ENCODE results near the gene SKIDA1.

SKIDA1 gene

DNA sequence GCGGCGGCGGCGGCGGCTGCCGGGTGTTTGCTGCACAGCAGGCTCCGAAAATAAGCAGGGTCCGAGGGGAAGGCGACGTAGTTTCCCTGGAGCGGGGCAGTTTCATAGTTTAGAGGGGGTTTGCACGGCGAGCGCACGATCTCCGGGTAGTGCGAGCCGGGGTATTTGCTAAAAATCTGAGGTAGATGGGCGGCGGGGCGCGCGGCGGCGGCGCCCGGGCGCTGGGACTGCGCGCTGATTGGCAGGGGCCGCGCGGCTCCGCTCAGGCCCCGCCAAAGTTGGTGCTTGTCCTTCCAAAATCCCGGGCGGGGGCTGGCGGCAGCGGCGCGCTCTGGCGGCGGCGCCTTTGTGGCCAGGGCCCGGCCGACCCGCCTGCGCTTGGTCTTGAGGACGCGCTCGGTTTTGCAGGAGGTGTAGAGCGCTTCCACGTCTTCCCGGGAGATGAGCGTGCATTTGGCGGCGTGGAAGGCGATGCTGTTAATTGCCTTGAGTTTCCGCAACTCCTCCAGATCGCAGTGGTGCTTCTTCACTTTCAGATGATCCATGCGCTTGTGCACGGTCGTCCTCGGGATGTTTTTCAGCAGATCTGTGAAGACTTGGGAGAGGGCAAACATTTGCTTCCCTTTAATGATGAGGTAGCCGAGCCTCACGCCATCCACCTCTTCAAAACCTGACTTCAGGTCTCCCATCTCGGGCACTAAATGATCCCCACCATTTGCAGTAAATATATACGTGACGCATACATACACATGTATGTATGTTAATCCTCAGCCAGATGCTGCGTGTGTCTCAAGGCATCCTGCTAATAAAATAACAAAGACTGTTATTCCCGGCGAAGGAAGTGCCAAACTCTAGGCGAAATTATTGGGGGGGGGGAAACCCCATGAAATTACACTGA, 8.1 kb downstream of the SKIDA1 start:
- DNase-seq (ENCODE audit: low read depth) = no peak

DNA sequence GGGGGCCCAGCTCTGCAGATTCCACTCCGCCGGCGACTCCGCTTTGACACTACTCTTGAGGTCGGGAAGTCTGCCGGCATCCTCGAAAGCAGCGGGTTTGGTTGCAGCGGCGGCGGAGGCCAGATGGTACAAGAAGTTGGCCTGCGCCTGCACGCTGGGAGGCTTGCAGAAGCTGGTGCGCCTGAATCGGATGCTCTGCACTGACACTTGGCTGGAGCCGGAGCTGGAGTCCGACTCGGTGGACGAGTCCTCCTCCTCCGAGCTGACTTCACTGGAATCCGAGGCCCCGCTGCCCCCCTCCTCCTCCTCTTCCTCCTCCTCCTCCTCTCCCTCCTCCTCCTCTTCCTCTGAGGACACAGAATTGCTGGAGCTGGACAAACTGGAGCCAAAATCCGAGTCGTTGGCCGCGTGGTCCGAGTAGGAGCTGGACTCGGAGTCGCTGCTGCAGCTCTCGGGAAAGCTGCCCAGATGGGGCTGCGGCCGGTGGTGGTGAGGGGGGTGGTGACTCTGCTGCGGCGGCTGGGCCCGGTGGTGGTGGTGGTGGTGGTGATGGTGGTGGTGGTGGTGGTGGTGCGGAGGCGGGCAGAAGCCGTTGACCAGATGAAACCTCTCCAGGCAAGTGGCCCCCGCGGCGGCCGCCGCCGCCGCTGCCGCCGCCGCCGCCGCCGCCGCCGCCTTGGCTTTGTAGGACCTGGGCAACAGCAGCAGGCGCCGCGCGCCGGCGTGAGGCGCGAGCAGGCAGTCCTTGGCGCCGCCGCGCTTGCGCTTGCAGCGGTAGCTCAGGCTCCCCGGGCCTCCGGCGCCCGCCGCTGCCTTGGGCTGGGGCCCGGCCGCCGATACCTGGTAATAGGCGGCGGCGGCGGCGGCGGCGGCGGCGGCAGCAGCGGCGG, 9.0 kb downstream of the SKIDA1 start:
- DNase-seq (ENCODE audit: low read depth) = peak; percentile 45

DNA sequence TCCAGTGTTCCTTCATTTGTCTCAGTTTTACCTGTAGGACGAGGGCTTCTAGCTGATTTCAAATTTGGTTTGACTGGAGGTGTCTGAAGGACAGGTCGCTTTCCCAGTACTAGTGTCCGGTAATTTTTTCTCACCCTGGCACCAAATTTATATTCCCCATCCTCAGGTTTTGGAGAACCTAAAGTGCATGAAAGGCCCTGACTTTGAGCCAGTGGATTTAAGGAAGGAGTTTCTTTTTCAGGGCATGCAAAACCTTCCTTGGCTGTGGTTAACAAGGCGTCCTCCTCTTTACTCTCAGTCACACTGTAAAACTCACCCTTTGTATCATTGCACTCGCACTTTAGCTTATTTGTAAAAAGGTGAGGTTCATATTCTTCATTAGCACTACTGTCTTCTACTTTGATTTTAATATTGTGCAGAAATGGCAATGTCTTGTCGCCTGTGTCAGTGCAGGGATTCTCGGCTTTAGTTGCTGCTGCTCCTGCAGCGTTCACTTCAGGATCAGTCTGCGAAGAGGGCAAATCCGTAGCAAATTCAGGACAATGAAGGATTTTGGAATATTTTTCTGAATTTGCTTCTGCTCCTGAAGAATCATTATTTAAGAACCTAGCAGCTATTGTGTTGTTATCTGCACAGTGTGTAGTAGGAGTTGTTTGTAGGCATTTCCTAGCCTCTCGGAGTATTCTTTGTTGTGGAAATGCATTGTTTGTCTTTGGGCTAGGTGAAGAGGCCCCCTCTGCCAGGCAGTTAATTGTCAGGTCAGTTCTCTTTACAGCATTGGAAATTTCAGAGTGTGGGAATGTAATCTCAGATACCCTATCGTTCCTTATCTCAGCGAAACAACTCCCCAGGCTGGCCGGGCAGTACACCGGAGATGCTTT, 9.9 kb downstream of the SKIDA1 start:
- no peak for DNase-seq (ENCODE audit: low read depth)

DNA sequence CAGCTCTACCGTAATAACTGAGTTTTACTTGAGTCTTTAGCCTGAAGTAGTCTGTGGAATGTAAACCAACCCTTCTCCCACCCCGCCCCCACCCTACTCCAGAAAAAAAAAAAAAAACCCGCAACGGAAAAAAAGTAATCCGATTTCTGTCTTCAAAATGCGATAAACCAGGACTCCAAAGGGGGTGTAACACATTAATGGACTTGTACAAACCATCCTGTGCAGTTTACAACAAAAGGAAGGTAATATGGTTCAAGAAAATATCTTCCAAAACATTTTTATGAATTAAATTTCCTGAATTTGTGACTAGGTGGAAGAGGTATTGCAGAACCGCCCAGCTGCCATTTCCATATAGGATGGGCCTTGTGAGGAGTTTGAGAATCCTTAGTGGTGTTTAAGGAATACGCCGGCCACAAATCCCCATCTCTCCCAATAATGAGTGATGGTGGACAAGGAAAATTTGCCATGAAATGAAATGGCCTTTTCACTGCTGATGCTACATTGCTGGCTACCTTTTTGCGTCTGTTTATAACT, 10.6 kb downstream of the SKIDA1 start:
- DNase-seq (ENCODE audit: low read depth) = no peak

- DNase-seq (ENCODE audit: low read depth) = no peak
These were observed 11.2 kb downstream of the SKIDA1 start for GRCh38 chr10:21514129-21514817.

DNA sequence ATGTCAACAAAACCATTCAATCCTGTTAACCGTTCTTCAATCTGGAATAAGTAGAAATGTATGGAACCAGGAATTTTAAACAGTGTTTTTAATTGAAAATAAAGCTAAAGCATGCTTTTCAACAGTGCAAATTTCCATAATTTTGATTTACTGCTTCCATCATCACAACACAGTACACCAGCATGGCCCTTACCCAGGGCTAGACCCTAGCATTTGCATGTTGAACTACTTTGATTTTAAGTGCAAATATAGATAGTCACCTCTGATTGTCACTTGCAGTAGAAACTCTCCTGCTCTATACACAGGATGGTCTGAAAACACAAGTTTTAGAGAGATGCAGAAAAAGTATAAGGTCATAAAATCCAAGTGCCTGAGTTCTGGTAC, 12.1 kb downstream of the SKIDA1 start:
- DNase-seq (ENCODE audit: low read depth) = no peak

DNA sequence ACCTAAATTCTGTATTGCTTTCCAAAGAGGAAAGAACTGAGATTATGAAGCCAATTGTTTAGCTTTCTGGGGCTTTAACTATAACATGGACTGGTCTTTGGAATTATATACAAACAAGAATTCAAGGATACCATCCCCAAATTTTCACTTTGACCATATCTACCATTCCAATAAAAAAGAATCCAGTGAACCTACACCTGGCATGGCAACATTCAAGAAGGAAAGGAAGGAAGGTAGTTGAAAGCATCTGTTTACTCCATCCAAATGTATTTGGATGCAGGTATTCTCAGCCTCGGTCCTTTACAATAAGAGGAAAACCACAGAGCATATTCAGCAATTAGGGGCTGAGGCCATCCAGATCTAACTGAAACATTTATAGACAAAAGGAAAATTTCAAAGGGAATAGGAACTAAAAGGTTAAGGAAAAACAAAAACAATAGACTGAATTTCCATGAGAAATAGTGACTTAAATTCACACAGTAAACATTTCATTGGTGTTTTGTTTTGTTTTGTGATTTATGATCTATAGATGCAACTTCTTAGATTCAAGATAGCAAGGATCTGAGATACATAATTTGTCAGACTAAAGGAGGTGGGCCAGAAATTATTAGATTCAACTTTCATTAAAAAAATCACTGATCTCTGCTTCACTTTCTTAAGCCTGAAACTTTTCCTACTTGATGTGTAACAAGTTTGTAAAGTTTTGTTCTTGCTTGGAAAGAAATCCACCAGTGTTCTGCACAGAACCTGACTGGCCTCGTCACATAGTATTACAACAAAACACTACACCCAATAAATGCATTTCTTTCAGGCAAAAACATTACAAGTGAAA, 12.7 kb downstream of the SKIDA1 start:
- DNase-seq (ENCODE audit: low read depth) = no peak

DNA sequence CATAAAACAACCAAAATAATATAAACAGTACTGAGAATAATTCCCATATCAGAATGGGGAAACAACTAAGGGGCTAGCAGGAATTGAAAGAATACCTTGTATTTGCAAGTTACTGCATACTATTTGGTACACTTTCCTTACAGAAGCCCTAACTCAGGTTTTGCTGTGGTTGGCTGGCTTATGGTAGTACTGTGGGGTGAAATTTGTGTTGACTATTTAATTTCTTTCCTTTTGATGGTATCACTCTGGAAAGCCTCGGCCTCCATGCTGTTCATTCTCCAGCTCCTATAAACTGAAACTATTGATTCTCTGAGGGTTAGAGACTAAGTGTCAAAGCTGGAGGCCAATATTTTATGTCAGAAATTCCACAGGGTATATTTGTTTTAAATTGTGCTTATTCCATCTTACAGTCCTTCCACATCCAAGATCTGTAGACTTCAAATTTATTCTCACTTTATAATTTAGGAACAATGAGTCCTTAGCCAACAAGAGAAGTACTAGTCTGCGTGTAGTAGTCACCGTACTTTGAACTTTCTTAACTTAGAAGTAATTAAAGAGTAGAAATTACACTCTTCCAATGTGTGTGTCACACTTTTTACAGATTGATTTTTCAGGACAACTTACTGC, 13.4 kb downstream of the SKIDA1 start:
- no peak for DNase-seq (ENCODE audit: low read depth)

GRCh38 chr10:21511095-21511570, 14.3 kb downstream of the SKIDA1 start:
- DNase-seq (ENCODE audit: low read depth) = no peak

DNA sequence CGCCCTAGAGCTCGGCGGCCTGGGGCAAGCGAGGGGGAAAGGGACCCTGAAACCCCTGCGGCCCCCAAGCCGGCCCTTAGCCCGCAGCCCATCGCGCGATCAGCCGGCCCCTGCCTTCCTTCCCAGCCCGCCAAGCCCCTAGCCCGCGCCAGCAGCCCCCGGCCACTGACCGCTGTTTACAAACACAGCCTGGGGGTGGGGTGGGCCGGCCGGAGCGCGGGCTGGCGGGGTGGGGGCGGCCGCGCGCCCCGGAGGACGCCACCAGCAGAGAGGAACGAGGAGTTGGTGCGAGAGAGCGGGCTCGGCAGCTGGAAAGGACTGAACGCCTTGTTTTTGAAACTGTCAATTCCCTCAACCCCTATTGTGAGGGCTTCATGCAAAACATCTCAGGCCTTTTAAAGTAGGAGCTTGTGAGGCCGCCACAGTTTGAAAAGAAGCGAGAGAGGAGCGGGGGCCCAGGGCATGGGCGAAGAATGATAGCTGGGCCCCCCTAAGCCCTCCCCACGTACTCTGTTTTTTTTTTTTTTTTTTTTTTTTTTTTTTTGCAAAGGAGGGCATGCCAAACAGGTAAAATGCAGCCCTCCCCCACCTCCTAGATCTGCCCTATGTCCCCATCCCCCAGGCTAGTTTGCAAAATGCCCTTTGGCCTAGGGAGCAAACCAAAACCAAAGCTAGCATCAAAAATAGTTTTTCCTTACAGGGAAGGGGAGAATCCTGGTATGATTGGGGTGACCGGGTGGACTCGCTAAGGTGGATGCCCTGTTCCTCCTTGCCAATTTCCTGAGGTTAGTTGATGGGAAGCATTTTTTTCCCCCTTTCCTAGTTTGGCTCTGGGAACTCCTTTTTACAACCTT, 15.0 kb downstream of the SKIDA1 start:
- DNase-seq (ENCODE audit: low read depth) = no peak

- no peak for DNase-seq (ENCODE audit: low read depth)
These were observed 15.9 kb downstream of the SKIDA1 start for GRCh38 chr10:21509341-21510240.

DNA sequence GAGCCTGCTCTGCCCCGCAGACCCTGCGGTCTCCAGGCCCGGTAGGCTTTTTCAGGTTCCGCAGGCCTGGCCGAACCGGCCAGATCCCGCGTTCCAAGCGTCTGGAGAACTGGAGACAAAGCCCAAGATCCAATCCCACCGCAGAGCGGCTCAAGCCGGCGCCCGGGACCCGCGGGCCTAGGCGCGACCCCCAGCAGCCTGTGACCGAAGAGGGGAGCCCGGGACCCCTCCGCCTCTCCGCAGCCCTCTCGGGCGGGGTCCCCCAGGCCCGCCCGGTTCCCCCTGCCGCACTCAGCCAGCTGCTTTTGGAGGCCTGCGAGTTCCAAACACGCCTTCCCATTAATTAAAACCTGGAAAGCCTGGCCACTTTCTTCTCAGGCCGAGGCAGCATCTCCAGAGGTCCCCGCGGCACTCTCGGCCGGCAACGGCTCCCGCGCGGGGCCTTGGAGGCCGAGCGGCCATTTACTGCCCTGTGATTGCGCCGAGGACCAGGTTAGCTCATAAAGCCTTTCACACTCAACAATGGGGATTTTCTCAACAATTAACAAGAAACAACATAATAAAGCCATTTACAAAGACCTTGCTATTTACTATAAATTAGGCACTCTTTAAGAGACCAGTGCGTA, 16.7 kb downstream of the SKIDA1 start:
- DNase-seq (ENCODE audit: low read depth) = no peak

- DNase-seq (ENCODE audit: low read depth) = no peak
These were observed 18.3 kb downstream of the SKIDA1 start for GRCh38 chr10:21507150-21507549.

- DNase-seq (ENCODE audit: low read depth) = no peak
These were observed 19.1 kb downstream of the SKIDA1 start for GRCh38 chr10:21506351-21506750.

- no peak for DNase-seq (ENCODE audit: low read depth)
These were observed 19.7 kb downstream of the SKIDA1 start for GRCh38 chr10:21505711-21506278.

DNA sequence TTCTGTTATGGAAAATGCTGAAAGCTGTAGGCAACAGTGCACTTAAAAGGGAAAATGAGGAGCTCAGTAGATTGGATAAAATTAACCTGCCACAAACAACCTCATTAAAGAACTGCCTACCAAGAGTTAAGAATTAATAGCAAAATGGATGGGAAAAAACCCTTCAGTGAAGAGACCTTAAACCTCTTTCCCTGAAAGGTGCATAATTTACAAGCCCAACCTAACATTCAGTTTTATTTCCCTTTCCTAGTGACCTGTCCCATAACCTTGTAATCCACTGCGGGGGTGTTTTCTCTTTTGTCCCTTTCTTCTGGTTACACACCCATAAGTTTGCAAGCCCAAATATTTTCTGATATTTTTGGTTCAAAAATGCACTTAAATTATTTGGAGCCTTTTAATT, 21.9 kb downstream of the SKIDA1 start:
- no peak for DNase-seq (ENCODE audit: low read depth)

DNA sequence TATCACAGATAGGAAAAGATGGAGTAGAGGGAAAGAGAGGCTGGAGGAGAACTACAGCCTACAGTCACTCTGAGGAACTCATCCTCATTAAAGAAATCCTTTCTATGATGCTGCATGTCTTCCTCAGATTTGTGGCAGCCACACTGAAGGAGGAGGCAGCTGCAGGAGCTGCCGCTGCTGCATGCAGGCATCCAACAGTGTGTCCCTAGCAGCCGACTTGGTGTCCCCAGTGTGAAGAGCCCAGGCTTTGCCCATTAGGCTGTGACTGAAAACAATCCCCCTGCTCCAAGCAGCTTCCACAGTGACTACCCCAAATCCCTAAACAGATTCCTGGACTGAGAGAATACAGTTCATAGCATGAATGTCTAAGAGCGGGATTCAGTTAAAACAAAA, 23.1 kb downstream of the SKIDA1 start:
- DNase-seq (ENCODE audit: low read depth) = no peak

Measured in fibroblast of the conjunctiva (primary cell).